Rectal smooth muscle tissue (tissue), 1 donor: ENCODE data around the gene MDM4.
A peak's percentile ranks its signal among the peaks of the same experiment; 100 is the strongest.

Source experiments
- H3K27ac ChIP-seq: one replicate; pipeline ENCODE4 v1.7.0; 2013; ENCODE audit warnings: low read depth, low read length, inconsistent platforms
- H3K27me3 ChIP-seq: one replicate; pipeline ENCODE4 v1.7.0; 2013; ENCODE audit warnings: low read length; ENCODE audit not compliant: control insufficient read depth, insufficient read depth
- H3K36me3 ChIP-seq: one replicate; pipeline ENCODE4 v1.7.0; 2013; ENCODE audit warnings: low read length; ENCODE audit not compliant: control insufficient read depth, insufficient read depth
- H3K4me1 ChIP-seq: one replicate; pipeline ENCODE4 v1.7.0; 2013; ENCODE audit warnings: low read length; ENCODE audit not compliant: control insufficient read depth, insufficient read depth
- H3K4me3 ChIP-seq: one replicate; pipeline ENCODE4 v1.7.0; 2013; ENCODE audit warnings: low read length
- H3K9ac ChIP-seq: one replicate; pipeline ENCODE4 v1.7.0; 2013; ENCODE audit warnings: low read length

The MDM4 gene

DNA sequence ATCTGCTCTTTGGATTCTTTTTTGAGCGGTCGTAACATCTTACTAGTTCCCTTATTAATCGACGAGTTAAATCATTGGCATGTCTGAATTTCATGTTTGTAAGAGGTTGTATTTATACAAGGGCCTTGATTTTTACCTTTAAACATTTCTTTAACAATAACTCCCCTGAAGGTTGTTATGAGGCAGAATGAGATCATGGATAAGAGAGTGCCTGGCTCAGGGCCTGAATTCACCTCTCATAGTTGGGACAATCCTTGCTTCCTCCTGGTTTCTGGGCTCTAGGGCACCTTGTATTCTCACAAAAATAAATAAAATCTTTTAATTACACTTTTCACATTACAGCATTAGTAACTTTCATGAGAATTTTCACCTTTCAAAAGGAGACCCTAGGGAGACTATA, 55.4 kb downstream of the MDM4 start:
- Histone ChIP-seq H3K27ac (no peak overlapping the region), H3K9ac (no peak overlapping the region), H3K36me3 (no peaks in the 10 kb centered on the region), H3K4me1 (no peaks in the 10 kb centered on the region), H3K4me3 (no peak overlapping the region), H3K27me3 (no peaks in the 10 kb centered on the region)

DNA sequence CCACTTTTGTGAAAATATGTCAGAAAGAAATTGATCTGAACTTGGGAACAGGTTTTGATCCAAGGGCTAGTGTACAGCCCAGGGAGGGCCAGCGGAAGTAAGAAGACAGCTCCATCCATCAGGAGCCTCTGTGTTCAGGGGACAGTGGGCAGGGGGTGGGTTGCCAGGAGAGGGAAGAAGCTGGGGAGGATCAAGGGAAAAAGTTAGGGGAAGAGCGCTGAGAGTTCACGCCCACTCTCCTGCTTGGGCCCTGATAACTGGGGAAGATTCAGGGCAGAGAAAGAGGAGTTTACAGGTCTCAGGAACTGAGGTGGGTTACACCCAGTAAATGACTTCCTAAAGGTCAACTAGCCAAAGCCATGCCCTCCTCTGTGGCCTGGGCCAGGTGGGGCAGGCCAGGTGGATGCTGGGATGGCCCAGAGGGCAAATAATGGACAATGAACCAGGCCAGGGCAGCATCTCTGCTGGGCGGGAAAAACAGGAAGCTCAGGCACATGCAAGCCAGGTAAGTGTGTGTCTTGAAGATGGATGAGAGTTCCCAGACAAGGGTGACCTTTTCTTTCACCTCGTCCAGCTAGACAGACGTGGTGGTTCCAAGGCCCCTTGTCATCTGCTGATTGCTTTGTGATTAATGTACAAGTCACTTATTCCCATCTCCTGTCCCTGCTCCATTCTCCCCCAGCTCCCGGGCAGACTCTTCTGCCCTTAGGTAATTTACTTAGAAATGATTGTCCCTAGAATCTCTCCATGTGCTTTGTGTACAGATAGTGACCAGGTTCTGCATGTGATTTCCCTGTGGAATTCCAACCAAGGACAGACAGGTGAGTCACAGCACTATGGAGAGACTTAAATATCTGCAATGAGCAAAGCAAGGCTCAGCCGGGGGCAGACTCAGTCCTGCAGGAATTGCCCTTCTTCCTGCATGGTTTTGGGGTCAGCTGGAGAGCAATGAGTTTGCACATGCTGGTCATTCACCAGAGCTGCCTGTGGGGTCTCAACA, 57.0 kb downstream of the MDM4 start:
- Histone ChIP-seq H3K36me3 (no peaks in the 10 kb centered on the region), H3K27ac (no peak overlapping the region), H3K9ac (no peak overlapping the region), H3K4me3 (no peak overlapping the region), H3K4me1 (no peaks in the 10 kb centered on the region), H3K27me3 (no peaks in the 10 kb centered on the region)

DNA sequence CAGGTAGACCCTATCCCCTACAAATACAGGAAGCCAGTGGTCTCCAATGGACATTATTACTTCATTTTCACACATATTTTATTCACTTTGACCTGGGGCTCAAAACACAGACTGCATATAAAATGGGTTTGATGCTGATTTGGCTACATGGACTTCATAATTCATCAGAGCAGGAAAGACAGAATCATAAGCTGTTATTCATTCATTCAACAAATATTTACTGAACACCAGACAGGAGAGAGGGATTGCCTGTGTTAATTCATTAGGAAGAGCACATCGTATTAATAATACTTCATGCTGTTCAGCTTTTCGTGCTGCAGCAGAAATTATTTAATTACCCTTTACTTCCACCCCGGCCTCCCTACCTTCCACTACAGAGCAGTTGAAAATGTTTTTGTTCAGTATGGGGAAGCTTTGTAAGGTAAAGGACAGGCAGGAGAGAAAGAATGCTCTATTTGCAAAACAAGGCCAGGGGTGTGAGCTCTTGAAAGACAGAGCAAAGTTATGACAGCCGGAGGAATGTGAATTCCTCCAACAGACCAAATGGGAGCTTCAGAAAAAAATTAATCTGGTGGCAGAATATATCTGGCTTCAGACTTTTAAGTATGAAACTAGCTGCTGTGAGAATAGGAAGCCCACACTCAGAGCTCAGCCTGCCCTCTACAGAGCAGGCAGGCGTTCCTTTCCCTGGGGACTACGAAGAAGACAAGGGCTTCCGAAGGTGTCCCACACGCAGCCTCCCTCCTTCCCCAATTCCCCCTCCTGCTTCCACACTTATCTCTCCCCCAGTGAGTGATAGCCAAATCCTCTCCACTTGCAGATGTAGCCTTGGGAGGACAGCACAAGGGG, 58.0 kb downstream of the MDM4 start:
- Histone ChIP-seq H3K36me3 (no peaks in the 10 kb centered on the region), H3K4me1 (no peaks in the 10 kb centered on the region), H3K4me3 (no peak overlapping the region), H3K9ac (no peak overlapping the region), H3K27me3 (no peaks in the 10 kb centered on the region), H3K27ac (no peak overlapping the region)

DNA sequence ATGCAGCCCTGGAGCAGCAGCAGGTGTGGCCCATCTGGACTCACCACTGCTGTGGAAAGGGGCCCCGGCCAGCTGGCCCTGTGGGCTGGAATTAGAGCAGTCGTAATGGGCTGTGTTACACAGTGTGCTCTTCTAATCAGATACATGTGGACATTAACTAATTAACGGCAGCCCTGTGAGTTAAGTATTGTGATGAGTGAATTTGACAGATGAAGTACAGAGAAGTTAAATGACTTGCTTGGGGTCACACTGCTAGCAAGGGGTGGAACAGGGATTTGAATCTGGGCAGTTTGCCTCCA, 58.6 kb downstream of the MDM4 start:
- Histone ChIP-seq H3K9ac (no peak overlapping the region), H3K4me3 (no peak overlapping the region), H3K27ac (no peak overlapping the region), H3K4me1 (no peaks in the 10 kb centered on the region), H3K27me3 (no peaks in the 10 kb centered on the region), H3K36me3 (no peaks in the 10 kb centered on the region)

- Histone ChIP-seq H3K4me3 (no peak overlapping the region), H3K36me3 (no peaks in the 10 kb centered on the region), H3K4me1 (no peaks in the 10 kb centered on the region), H3K27me3 (no peaks in the 10 kb centered on the region), H3K9ac (no peak overlapping the region), H3K27ac (no peak overlapping the region)
These were observed 59.3 kb downstream of the MDM4 start for GRCh38 chr1:204575221-204576190.

- H3K36me3 ChIP-seq, result no peaks in the 10 kb centered on the region
- H3K4me1 ChIP-seq, result no peaks in the 10 kb centered on the region
- H3K9ac ChIP-seq, result no peak overlapping the region
- H3K27me3 ChIP-seq, result no peaks in the 10 kb centered on the region
- H3K27ac ChIP-seq, result no peak overlapping the region
- no peak overlapping the region for H3K4me3 ChIP-seq
These were observed 60.2 kb downstream of the MDM4 start for GRCh38 chr1:204576422-204576821.

DNA sequence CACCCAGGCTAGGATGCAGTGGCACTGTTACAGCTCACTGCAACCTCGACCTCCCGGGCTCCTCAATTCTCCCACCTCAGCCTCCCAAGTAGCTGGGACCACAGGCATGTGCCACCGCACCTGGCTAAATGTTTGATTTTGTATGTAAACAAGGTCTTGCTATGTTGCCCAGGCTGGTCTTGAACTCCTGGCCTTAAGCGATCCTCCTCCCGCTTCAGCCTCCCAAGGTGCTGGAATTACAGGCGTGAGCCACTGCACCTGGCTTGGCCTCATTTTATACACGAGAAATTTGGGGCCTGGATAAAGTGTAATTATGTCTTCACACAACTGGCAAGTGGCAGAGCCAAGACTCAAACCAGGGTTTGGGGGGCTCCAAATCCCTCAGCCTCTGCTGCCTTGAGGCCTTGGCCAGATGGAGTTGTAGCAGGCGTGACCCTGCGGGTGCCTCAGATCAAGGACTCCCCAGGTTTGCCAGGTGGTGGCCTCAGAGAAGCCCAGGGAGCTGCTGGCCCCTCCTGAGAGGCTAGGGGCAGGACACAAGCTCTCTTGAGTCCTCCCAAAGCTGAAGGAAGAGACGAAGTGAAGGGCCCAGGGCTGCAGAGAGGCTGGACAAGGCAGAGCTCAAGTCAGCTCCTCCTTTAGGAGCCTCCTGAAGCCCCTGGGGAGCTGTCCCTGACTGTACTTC, 61.7 kb downstream of the MDM4 start:
- Histone ChIP-seq H3K27ac (no peak overlapping the region), H3K9ac (no peak overlapping the region), H3K27me3 (no peaks in the 10 kb centered on the region), H3K4me3 (no peak overlapping the region), H3K36me3 (no peaks in the 10 kb centered on the region), H3K4me1 (no peaks in the 10 kb centered on the region)

GRCh38 chr1:204578867-204579664, 62.9 kb downstream of the MDM4 start:
- H3K27ac ChIP-seq, result peak overlapping the region; percentile 4
- peak overlapping the region; percentile 53 for H3K4me3 ChIP-seq
- H3K27me3 ChIP-seq, result no peaks in the 10 kb centered on the region
- H3K4me1 ChIP-seq, result no peaks in the 10 kb centered on the region
- no peak overlapping the region for H3K9ac ChIP-seq
- H3K36me3 ChIP-seq, result no peaks in the 10 kb centered on the region

DNA sequence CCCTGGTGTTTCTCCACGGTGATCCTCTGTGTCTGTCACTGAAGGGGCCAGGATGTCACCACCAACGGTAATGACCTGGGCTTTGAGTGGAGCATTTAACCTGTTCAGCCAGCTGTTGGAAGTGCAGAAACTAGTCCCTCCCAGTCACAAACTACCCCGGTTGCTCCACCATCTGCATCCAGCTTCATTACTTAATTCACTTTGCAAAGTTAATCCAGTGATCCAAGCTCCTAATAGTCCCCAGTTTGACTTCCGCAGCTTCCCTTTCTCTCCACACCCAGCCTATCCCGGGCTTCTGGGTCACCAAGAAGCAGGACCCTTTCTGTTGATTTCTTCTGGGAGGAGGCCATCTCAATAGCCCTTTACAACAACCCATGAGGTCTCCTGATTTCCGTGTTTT, 63.5 kb downstream of the MDM4 start:
- H3K27me3 ChIP-seq, result no peaks in the 10 kb centered on the region
- no peak overlapping the region for H3K9ac ChIP-seq
- H3K36me3 ChIP-seq, result no peaks in the 10 kb centered on the region
- no peak overlapping the region for H3K4me3 ChIP-seq
- no peak overlapping the region for H3K27ac ChIP-seq
- no peaks in the 10 kb centered on the region for H3K4me1 ChIP-seq

GRCh38 chr1:204580862-204581261, 64.7 kb downstream of the MDM4 start:
- Histone ChIP-seq H3K27ac (no peak overlapping the region), H3K27me3 (no peaks in the 10 kb centered on the region), H3K36me3 (no peaks in the 10 kb centered on the region), H3K4me3 (no peak overlapping the region), H3K4me1 (no peaks in the 10 kb centered on the region), H3K9ac (no peak overlapping the region)

DNA sequence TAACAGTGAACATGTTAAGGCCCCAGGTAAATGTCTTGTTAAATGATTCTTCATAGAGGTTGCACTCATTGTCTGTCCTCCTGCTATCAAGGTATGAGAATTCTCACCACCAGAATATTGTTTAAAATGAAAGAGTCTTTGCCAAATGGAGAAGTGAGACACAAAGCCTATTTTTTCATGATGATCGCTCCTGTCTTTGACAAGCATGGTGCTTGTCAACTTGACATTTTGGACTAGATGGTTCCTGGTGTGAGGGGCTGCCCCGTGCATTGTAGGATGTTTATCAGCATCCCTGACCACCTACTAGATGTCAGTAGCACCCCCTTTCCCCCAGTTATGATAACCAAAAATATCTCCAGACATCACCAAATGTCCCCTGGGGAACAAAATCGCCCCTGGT, 65.6 kb downstream of the MDM4 start:
- Histone ChIP-seq H3K36me3 (no peaks in the 10 kb centered on the region), H3K4me1 (no peaks in the 10 kb centered on the region), H3K4me3 (no peak overlapping the region), H3K27ac (no peak overlapping the region), H3K27me3 (no peaks in the 10 kb centered on the region), H3K9ac (no peak overlapping the region)
